SK-N-SH (cell line): Measurements from ENCODE around the gene CDH22. TPM values are rescaled to one million over a fixed set of nuclear protein-coding genes. Genes with fewer than 3 reads are reported as not detected.

Experiments
- CTCF ChIA-PET: fragments of 300-600, 350-600 bp; formaldehyde crosslinking; extraction: SDS; loops from one replicate; lab custom pipeline; 2021; lab: Yijun Ruan, JAX
- POLR2A ChIA-PET: fragments of 350-600 bp; sonication (Branson Sonifier 250); formaldehyde crosslinking; extraction: SDS; loops from one replicate; lab custom pipeline; 2020; ENCODE audit warnings: antibody characterized with exemption, inconsistent platforms; lab: Yijun Ruan, JAX
- DNase-seq: peaks from one replicate; pipeline ENCODE4 v3.0.0; 2012
- H2AFZ ChIP-seq: fragments of 200-600 bp; sonication (generic); 2 replicates; pipeline ENCODE4 v1.8.1; 2016; ENCODE audit warnings: antibody characterized with exemption, mild to moderate bottlenecking, low read depth
- H3F3A ChIP-seq: fragments of 200-600 bp; sonication (generic); replicated peaks from 2 replicates; pipeline ENCODE3; 2016; ENCODE audit warnings: antibody characterized with exemption, mild to moderate bottlenecking; ENCODE audit not compliant: insufficient read depth
- H3K27ac ChIP-seq, 2 experiments: fragments of 200-500 bp in 1 of 2; fragments of 200-600 bp in 1 of 2; sonication (Bioruptor generic) in 1 of 2; sonication (generic), shearing (Covaris generic) in 1 of 2; 2 replicates each; pipeline versions ENCODE4 v1.5.1 to v1.6.1; 2014 to 2016; ENCODE audit warnings: low read depth in 2 of 2, inconsistent platforms in 1 of 2, low read length in 1 of 2, mild to moderate bottlenecking in 1 of 2, mixed read lengths in 1 of 2
- H3K27me3 ChIP-seq: fragments of 200-600 bp; sonication (generic), shearing (Covaris generic); 2 replicates; pipeline ENCODE4 v1.6.1; 2016; ENCODE audit warnings: mixed run types; ENCODE audit not compliant: insufficient read depth
- H3K36me3 ChIP-seq, 2 experiments: fragments of 200-500 bp in 1 of 2; fragments of 200-600 bp in 1 of 2; sonication (Bioruptor generic) in 1 of 2; sonication (generic) in 1 of 2; replicated peaks in 1 of 2; 2 replicates each; pipeline versions ENCODE3 to v1.5.1; 2014 to 2016; ENCODE audit warnings: low read length in 1 of 2, mild to moderate bottlenecking in 1 of 2; ENCODE audit not compliant: insufficient read depth in 2 of 2, control insufficient read depth in 1 of 2
- H3K4me1 ChIP-seq, 2 experiments: fragments of 200-500 bp in 1 of 2; fragments of 200-600 bp in 1 of 2; sonication (Bioruptor generic) in 1 of 2; sonication (generic), shearing (Covaris generic) in 1 of 2; 2 replicates each; pipeline versions ENCODE4 v1.5.1 to v1.6.1; 2014 to 2016; ENCODE audit warnings: low read depth in 1 of 2, low read length in 1 of 2, mixed run types in 1 of 2; ENCODE audit not compliant: insufficient read depth in 2 of 2, control insufficient read depth in 1 of 2
- H3K4me2 ChIP-seq: fragments of 200-600 bp; sonication (generic), shearing (Covaris generic); 2 replicates; pipeline ENCODE4 v1.6.1; 2017; ENCODE audit warnings: mixed run types
- H3K4me3 ChIP-seq, 2 experiments: fragments of 200-500 bp in 1 of 2; fragments of 200-600 bp in 1 of 2; sonication (Bioruptor generic) in 1 of 2; sonication (generic), shearing (Covaris generic) in 1 of 2; 2 replicates each; pipeline versions ENCODE4 v1.5.1 to v1.8.1; 2014 to 2016; ENCODE audit warnings: low read depth in 2 of 2, inconsistent platforms in 1 of 2, low read length in 1 of 2, mild to moderate bottlenecking in 1 of 2, mixed read lengths in 1 of 2, moderate library complexity in 1 of 2
- H3K79me2 ChIP-seq: fragments of 200-600 bp; sonication (generic); 2 replicates; pipeline ENCODE4 v1.8.1; 2017; ENCODE audit warnings: mild to moderate bottlenecking; ENCODE audit not compliant: insufficient read depth
- H3K9ac ChIP-seq: fragments of 200-600 bp; sonication (generic); 2 replicates; pipeline ENCODE4 v1.6.1; 2017; ENCODE audit warnings: mixed run types
- H3K9me2 ChIP-seq: fragments of 200-600 bp; sonication (generic); 2 replicates; pipeline ENCODE4 v1.6.1; 2017; ENCODE audit warnings: mixed run types
- H3K9me3 ChIP-seq: fragments of 200-600 bp; sonication (generic); 2 replicates; pipeline ENCODE4 v1.6.1; 2017; ENCODE audit warnings: mixed run types, mild to moderate bottlenecking, moderate library complexity
- H4K20me1 ChIP-seq: fragments of 200-600 bp; sonication (generic); 2 replicates; pipeline ENCODE4 v1.6.1; 2017; ENCODE audit warnings: mild to moderate bottlenecking, mixed run types; ENCODE audit not compliant: insufficient read depth
- ELF1 ChIP-seq: IDR thresholded peaks from 2 replicates; pipeline ENCODE4 v1.4.0; 2012
- FOXM1 ChIP-seq: IDR thresholded peaks from 2 replicates; pipeline ENCODE4 v1.4.0; 2012; ENCODE audit warnings: low read depth, mild to moderate bottlenecking
- GABPA ChIP-seq: IDR thresholded peaks from 2 replicates; pipeline ENCODE4 v1.4.0; 2012; ENCODE audit warnings: low read depth, mild to moderate bottlenecking
- JUND ChIP-seq: IDR thresholded peaks from 2 replicates; pipeline ENCODE4 v1.4.0; 2012
- MAX ChIP-seq: IDR thresholded peaks from 2 replicates; pipeline ENCODE4 v1.4.0; 2012; ENCODE audit warnings: low read depth
- MEF2A ChIP-seq: IDR thresholded peaks from 2 replicates; pipeline ENCODE4 v1.4.0; 2012; ENCODE audit warnings: low read depth, borderline replicate concordance
- MXI1 ChIP-seq: IDR thresholded peaks from 2 replicates; pipeline ENCODE4 v1.6.1; 2012; ENCODE audit warnings: mild to moderate bottlenecking, low read depth, low read length, improper control_type of control experiment
- NFIC ChIP-seq: IDR thresholded peaks from 2 replicates; pipeline ENCODE4 v1.4.0; 2012; ENCODE audit warnings: borderline replicate concordance
- NRF1 ChIP-seq: IDR thresholded peaks from 2 replicates; pipeline ENCODE4 v1.6.1; 2012; ENCODE audit warnings: low read depth, mild to moderate bottlenecking, low read length
- PBX3 ChIP-seq: IDR thresholded peaks from 2 replicates; pipeline ENCODE4; 2012
- POLR2AphosphoS5 ChIP-seq: IDR thresholded peaks from 2 replicates; pipeline ENCODE4 v1.6.1; 2012; ENCODE audit warnings: low read depth, low read length
- RAD21 ChIP-seq: IDR thresholded peaks from 2 replicates; pipeline ENCODE4 v1.6.1; 2012; ENCODE audit warnings: mild to moderate bottlenecking, low read length
- RCOR1 ChIP-seq: fragments of 150-350 bp; IDR thresholded peaks from 2 replicates; pipeline ENCODE4 v1.6.1; 2017; ENCODE audit warnings: antibody characterized with exemption, low read length
- SMC3 ChIP-seq: IDR thresholded peaks from 2 replicates; pipeline ENCODE4 v1.6.1; 2012; ENCODE audit warnings: low read depth, low read length, improper control_type of control experiment
- TAF1 ChIP-seq: IDR thresholded peaks from 2 replicates; pipeline ENCODE4 v1.6.1; 2012; ENCODE audit warnings: low read depth, mild to moderate bottlenecking, low read length, moderate library complexity, borderline replicate concordance
- TEAD4 ChIP-seq: IDR thresholded peaks from 2 replicates; pipeline ENCODE4 v1.4.0; 2012; ENCODE audit warnings: mild to moderate bottlenecking, borderline replicate concordance; ENCODE audit not compliant: insufficient read depth
- USF1 ChIP-seq: IDR thresholded peaks from 2 replicates; pipeline ENCODE4 v1.4.0; 2012; ENCODE audit warnings: low read depth, borderline replicate concordance
- YY1 ChIP-seq: IDR thresholded peaks from 2 replicates; pipeline ENCODE4 v1.4.0; 2012; ENCODE audit warnings: low read depth, mild to moderate bottlenecking
- WGBS: methylation state at CpG from one replicate; pipeline ENCODE4 v1.1.6; 2017; ENCODE audit warnings: low lambda C conversion rate; 5-methylcytosine and 5-hydroxymethylcytosine counted together
- polyA plus RNA-seq, 3 experiments: library from polyadenylated mRNA; depleted of rRNA; stranded (reverse); fragments of >200 nt; gene quantifications; 2 replicates each; pipeline ENCODE4 v1.2.3, GENCODE V29; 2012

CDH22 gene
- polyA plus RNA-seq, 1 of the 3 experiments (the other 2 are of a cell fraction): not detected

- TF ChIP-seq MAX: no peak
- TF ChIP-seq ELF1: no peak
- TF ChIP-seq POLR2AphosphoS5: no peak
- no peak for TF ChIP-seq JUND
These were observed 81.0 kb downstream of the CDH22 start (continued) for GRCh38 chr20:46227272-46227767.

GRCh38 chr20:46226602-46227001 is 81.7 kb downstream of the CDH22 start:
- H3K4me2 ChIP-seq: no peak overlapping the region
- 51% methylated on average over 8 of the region's 8 CpGs for WGBS
- TF ChIP-seq SMC3 (no peak), USF1 (no peak), GABPA (no peak), RCOR1 (no peak), NRF1 (no peak), RAD21 (no peak), MAX (no peak), TAF1 (no peak), ELF1 (no peak), FOXM1 (no peak), TEAD4 (no peak), YY1 (no peak), NFIC (no peak), MEF2A (no peak), PBX3 (no peak), MXI1 (no peak)
- TF ChIP-seq, all 33 proteins: peak for 0
- H3K36me3 ChIP-seq: no peaks in the 10 kb centered on the region
- no peak overlapping the region for H3K4me3 ChIP-seq
- H3K9ac ChIP-seq: no peak overlapping the region
- no peaks in the 10 kb centered on the region for H4K20me1 ChIP-seq
- no peak overlapping the region for H2AFZ ChIP-seq
- POLR2A ChIA-PET: interaction anchor here (0.9 kb wide), 1 partner anchor 106 kb away, joined by 3 read pairs; no protein-coding TSS in a partner anchor
- CTCF ChIA-PET: interaction anchor here (0.7 to 1.5 kb wide), 4 partner anchors 52 to 122 kb away, joined by 3 to 6 read pairs (median 4); no protein-coding TSS in a partner anchor
- no peak overlapping the region for H3K27ac ChIP-seq
- H3K4me1 ChIP-seq: peaks cover 0 to 3% of the 10 kb centered on the region in 2 experiments; a peak in 1 of 4 replicates
- H3K9me3 ChIP-seq: no peaks in the 10 kb centered on the region
- H3K9me2 ChIP-seq: no peaks in the 10 kb centered on the region
- no peaks in the 10 kb centered on the region for H3K79me2 ChIP-seq
- no peaks in the 10 kb centered on the region for H3F3A ChIP-seq
- 0 out of 2 replicates have a peak, but pooled peaks cover 8% of the 10 kb centered on the region for H3K27me3 ChIP-seq
- DNase-seq: no peak
